ENCODE data around the gene STX10. TPM values are rescaled to one million over a fixed set of nuclear protein-coding genes. Genes with fewer than 3 reads are reported as not detected.
"Not testable (repeated sequence)": the region's sequence is repeated elsewhere in the genome, so short reads cannot be mapped to it uniquely, and the experiment has no call there.

Gene STX10
- total RNA-seq, 1 donor from 2014 or later: 62.4 TPM

DNA sequence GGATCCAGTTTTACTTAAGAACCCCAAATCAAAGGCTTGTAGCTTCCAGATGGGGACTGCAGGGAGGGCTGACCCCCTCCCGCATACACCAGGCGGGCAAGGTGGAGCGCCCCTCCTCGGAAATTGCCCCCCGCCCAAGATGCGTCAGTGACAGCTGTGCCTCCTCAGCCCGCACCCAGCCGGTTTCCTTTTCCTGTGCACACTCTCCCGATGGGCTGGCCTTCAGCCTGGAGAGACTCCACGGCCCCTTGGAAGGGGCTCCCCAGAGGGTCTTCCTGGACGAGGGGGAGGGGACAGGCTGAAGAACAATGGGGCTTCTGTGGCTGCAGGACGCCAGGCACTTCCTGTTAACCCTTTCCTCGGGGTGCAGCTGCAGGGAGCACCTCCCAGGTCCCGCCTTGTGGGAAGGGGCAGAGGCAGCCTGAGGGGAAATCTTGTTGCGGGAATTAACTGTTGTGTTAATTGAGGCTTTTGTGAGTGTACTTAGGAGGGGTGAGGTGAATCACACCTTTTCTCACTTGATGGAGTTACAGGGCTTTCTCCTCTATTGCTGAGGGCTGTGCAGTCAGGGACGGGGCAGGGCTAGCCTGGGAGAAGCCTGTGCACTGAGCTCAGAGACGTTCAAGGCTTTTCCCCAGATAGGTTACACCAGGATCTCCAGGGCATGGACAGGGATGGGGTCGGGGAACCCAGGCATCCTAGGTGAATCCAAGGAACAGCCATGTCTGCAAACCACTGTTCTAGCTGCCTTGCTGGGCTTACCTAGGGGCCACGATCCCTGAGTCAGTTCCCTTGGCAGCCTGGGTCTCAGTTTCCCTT, 14.4 kb upstream of the STX10 start:
- DNase-seq (ENCODE audit: low read depth in 2 of 2): peak in 1 of 2 donors; percentile 85

DNA sequence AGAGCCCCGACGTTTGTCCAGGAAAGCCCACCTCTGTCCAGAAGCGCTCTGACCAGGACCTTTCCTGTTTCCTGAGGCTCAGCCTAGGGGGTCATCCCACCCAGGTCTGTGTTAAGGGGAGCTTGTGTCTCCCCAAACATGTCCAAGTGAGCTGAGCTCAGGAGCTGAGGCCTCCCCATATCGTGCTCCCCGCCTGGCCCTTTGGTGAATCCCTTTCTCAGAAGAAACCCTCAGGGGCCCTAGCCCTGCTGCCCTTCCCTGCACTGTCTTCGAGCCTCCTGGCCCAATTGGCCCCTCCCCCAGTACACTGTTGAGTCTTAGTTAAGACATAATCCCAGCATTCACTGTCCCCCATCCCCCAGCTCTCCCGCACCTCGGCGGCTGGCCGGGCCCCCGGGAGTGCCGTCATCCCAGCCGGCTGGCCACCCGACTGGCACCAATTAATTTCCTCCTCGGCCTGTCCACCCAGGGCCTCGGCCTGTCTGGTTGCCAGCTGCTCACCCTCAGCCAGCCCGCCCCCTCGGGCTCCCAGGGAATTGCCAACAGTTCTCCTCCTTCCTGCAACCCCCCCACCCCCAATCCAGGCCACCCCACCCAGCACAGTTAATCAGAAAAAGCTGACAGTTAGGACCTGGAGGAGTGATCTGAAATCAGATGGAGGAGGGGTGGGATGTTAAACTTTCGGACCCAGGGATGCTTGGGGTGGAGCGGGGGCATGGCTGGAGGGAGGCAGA, 13.6 kb upstream of the STX10 start:
- peak in 1 of 2 donors; percentile 67 for DNase-seq (ENCODE audit: low read depth in 2 of 2)

DNA sequence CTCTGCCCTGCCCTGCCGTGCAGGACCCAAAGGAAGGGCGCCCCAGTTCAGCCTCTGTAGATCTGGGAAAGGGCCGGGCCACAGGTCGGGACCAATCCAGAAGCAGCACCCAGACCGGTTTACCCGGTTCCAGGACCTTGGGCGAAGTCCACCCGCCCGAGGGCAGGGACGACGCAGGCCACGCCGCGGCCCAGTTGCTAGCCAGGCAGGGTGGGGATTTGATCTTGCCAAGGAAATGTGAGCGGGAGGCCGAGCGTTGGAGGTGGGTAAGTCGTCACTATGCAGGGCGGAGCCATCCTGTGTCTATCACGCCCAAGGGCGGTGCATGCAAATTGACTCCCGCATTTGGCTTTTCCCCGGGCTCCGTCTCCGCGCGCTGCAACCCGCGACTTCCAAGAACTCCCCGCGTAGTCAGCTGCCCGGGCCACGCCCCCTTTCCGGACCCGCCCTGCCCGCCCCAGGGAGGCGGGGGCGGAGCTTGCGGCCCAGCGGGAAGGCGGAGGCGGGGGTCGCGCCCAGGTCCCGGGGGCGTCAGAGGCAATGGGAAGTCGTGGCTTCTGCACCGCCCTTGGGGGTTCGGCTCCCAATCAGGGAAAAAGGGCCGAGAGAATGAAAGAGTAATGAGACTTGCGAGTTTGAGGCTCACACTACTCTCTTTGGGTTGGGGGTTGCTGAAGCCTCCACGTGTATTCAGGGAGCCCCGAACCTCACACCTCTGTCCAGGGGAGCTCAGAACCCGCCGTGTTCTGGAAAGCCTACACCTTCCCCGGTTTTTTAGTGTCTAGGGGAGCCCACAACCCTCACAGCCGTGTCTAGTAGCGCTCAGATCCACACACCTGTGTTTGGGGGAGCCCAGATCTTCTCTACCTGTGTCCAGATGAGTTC, 12.8 kb upstream of the STX10 start:
- peak; percentile 72 to 98 for DNase-seq (ENCODE audit: low read depth in 2 of 2)

DNA sequence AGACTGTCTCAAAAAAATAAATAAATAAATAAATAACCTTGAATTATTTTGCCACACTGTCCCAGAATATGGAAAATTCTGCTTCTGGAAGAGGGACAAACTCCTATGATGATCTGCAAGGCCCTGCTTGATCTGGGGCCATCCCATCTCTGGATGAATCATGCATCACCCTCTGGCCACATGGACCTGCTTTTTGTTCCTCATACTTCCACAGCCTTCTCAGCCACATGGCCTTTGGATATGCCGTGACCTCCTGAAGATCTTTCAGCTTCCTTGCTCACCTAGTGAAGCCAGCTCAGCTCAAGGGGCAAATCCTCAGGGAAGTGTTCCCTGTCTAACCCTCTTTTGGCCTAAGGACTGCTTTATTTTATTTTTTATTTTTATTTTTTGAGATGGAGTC, 10.4 kb upstream of the STX10 start:
- DNase-seq (ENCODE audit: low read depth in 2 of 2): no peak

DNA sequence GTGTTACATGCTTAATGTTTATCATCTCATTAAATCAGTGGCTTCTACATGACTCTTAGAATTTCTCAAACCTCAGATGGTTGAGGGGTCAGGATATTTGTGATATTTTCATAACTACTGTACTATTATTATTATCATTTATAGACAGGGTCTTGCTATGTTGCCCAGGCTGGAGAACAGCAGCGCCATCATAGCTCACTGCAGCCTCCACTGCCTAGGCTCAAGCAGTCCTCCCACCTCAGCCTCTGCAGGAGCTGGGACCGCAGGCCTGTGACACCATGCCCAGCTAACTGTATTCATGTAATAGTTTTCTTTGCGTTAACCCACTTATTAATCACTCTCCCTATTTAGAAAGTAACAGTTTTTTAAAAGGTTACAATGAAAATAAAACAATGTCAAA, 9.5 kb upstream of the STX10 start:
- no peak for DNase-seq (ENCODE audit: low read depth in 2 of 2)

DNA sequence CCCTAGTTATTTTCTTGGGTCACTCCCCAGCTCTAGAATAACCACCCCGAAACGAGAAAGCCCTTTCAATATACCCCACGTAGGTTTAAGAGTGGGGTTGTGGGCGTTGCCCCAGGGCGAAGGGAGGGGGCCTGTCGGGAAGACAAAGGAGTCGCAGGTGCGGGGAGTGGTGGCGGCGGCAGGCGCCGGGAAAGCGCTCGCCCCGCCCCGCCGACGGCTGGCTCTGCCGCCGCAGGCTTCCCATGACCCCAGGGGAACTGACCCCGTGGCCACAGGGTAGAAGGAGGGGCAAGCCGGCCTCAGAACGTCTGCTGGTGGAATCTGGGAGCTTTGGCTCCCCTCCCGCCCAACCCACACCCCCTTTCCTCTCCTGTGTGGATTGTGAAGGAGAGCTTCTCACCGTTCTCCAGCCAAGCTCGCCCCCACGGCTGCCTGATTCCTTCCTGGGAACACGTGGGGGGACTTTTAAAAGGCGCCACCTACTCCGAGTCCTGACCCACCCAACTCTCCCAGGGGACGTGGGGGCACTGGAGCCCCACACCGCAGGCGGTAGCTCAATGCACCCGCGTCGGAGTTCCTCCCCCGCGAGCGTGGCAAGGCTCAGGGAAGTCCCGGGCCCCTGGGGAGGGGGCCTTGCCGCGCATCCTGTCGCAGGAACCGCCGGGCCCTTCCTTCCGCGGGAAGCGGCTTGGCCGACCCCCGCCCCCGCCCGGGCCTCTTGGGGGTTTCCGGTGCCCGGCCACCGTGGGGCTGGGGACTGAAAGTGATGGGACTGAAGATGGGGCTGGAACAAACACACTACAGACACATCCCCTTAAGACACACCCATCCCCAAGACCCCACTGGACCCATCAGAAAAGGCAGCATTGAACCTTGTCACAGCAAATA, 5.5 kb upstream of the STX10 start:
- peak; percentile 62 to 78 for DNase-seq (ENCODE audit: low read depth in 2 of 2)

DNA sequence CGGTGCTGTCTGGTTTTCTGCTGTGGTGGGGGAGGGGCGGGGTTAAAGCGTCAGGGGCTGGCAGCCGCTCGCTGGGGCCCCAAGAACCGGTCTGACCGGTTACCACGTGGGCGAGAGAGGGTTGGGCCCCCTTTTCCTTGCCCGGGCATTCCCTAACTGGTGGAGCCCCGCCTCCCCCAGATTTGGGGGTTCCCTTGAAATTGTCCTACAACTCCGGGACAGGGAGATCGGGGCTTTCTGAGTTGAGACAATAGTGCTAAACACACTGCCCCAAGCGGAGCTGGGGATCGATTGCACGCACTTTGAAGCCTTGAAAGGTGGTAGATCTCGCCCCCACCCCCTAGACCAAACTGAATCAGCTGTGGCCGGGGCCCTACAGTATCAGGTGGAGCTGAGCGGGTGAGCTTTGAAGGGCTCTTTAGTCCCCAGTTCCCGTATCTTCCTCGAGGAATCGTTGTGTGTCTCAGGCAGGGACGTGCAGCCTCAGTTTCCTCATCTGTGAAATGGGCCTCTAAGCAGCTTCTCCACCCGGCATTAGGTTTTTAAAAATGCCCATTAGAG, 4.8 kb upstream of the STX10 start:
- DNase-seq (ENCODE audit: low read depth in 2 of 2): peak; percentile 54 to 71

DNA sequence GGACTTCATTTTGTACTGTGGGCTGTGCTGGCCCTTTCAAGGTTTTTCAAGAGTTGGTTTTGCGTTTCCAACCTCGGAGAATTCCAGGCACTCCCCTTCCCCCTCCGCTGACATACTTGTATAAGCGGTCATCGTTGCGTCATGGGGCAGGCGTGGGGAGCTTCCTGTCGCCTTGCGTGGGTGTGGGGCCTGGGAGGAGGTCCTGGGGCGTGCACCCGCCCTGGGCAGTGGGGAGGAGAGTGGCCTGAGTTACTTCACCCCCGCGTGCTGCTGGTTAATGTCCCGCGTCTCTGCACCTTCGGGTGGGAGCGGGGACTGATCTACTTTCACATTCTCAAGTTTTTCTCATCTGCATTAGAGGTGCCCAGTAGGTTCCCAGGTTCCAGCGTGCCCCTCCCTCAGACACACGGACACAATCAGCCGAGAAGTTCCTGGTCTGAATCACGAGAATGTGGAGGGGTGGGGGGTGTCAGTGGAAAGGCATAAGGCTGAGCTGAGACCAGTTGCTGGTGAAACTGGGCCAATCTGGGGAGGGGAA, 4.1 kb upstream of the STX10 start:
- DNase-seq (ENCODE audit: low read depth in 2 of 2): peak; percentile 73 to 92

DNA sequence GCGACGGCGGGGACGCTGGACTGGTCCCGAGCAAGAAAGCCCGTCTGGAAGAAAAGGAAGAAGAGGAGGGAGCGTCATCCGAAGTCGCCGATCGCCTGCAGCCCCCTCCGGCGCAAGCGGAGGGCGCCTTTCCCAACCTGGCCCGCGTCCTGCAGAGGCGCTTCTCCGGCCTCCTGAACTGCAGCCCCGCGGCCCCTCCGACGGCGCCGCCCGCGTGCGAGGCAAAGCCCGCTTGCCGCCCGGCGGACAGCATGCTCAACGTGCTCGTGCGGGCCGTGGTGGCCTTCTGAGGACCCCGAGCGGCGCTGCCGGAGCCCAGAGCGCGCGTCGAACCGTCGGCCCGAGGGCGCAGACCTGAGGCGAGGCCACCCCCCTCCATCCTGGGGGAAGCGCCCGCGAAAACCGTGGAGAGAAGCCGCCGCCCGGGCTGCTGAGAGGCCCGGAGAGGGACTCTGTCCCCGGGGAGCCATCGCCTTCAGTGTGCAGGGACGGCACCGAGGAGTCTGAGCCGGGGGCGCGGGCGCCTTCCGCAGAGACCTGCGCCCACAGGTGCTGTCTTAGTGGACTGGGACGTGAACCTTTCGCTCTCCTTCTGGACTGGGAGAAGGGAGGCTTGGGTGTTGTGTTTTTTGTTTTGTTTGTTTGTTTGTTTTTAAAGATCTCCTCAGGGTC, 3.5 kb upstream of the STX10 start:
- DNase-seq (ENCODE audit: low read depth in 2 of 2): peak in 1 of 2 donors; percentile 55

DNA sequence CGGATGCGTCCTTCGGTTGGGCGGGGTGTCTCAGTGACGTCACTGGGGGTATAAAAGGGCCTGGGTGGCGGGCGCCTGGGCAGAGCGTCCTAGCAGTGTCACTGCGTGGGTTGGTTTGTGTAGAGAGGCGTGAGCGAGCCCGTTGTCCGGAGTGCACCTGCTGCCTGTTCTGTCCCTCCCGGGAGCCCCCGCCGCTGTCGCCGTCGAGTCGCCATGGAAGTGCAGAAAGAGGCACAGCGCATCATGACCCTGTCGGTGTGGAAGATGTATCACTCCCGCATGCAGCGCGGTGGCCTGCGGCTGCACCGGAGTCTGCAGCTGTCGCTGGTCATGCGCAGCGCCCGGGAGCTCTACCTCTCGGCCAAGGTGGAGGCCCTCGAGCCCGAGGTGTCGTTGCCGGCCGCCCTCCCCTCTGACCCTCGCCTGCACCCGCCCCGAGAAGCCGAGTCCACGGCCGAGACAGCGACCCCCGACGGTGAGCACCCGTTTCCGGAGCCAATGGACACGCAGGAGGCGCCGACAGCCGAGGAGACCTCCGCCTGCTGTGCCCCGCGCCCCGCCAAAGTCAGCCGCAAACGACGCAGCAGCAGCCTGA, 2.9 kb upstream of the STX10 start:
- peak; percentile 90 to 94 for DNase-seq (ENCODE audit: low read depth in 2 of 2)

DNA sequence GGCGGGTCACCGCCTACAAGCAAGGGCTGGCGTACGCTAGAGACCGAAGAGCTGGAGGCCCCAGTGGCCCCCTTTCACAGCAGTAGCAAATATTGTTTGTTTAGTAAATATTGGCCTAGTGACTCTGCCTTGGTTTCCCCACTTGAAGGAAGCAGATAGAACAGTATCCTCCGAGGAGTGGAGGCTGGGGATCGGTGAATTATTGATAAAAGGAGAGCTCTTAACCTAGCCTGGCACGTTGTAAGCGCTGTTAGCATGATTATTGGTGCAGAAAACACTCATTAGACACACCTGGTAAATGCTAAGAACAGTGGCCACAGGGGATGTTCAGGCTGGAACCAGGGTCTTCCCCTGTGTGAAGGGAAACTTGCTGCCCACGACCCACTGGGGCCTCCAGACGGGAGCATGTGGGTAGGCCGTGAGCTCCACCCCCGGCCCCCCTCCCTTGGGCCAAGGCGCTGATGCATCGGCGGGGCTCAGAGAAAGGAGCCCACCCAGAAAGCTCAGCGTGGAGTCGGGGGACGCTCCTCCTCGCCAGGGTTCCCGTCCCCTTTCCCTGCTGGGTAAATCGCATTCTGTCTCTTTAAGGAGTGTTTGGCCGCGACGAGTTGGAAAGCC, 2.3 kb upstream of the STX10 start:
- no peak for DNase-seq (ENCODE audit: low read depth in 2 of 2)

DNA sequence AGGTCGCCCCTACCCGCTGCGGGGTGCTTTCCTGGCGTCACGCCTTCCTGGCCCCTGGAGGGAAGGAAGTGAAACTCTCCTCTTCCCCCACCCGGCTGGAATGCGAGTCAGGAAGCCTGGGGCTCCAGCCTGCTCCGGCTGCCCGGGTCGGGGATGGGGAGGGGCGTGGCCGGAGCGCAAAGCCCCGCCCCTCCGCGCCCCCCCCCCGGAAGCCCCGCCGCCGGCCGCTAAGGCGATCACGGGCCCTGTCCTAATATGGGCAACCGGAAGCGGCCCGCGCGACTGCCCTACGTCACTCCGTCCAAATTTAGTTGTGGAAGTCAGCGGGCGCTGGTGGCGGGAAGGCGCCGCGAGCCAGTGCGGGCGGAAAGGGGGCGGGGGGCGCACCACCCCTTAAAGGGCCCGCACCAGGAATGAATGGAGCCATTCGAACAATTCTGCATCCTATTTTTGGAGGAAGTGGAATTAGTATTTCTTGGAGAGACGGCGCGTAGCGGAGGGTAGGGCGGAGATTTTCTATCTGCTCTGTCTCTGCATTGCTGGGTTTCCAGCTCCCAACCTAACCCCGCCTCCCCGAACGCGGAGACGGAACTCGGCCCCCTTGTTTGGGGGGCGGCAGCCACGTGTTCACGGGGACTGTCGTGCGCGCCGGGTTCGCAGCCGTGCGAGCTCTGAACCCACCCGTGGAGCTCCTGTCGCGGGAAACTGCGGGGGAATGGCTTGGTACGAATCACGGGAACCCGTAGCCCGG, 1.6 kb upstream of the STX10 start:
- peak; percentile 93 to 98 for DNase-seq (ENCODE audit: low read depth in 2 of 2)

DNA sequence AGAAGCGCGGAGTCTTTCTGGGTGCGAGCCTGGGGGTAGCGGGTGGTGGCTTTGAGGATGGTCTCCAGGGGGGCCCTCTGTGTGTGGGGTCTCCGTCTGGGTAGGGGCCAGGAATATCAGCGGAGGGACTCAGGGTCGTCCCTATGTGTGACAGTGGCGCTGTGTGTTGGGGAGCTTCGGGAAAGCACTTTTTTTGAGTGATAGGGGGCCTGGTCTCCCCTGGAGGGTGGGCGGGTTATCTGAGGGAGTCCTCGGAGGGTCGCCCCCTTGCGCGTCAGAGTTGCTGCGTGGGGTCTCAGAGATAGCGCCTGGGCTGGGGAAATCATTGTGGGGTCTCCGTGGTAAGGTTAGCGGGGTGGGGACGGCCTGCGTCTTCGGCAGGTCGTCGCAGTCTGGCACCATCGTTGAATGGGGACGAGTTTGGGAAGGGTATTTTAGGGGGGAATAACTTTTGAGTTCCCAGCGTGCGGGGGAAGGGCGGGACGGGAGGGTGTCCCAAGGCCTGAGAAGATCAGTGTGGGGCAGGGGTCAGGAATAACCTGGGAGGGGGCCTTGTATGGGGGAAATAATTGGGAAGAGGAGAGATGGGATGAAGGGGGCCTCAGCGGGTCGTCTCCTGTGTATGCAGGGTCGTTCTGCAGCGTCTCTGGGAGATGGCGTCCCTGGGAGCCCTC, 893 bp upstream of the STX10 start:
- DNase-seq (ENCODE audit: low read depth in 2 of 2): peak in 1 of 2 donors; percentile 19

DNA sequence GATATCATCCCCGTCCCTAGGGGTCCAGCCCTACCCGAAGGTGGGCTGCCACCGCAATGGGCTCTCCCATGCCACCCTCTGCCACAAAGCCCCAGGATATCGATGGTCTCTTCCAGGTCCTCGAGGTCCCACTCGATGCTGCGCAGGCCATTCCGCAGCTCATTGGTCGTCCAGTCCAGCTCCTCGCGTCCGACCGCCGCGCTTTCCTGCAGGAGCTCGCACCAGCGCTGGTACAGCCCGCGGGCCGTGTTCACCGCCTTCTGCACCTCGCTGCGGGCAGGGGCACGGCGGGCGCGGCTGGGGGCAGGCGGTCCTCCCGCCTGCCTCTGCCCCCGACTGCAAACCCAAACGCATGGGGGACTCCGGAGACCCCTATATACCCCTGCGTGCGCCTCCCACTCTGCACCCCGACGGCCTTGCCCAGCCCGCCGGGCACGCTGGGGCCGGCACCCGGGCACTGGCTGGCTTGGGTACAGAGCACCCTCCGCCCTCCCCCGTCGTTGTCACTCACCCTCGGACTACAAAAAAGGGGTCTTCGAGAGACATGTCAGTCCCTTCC, 468 bp downstream of the STX10 start:
- DNase-seq (ENCODE audit: low read depth in 2 of 2): peak in 1 of 2 donors; percentile 66

DNA sequence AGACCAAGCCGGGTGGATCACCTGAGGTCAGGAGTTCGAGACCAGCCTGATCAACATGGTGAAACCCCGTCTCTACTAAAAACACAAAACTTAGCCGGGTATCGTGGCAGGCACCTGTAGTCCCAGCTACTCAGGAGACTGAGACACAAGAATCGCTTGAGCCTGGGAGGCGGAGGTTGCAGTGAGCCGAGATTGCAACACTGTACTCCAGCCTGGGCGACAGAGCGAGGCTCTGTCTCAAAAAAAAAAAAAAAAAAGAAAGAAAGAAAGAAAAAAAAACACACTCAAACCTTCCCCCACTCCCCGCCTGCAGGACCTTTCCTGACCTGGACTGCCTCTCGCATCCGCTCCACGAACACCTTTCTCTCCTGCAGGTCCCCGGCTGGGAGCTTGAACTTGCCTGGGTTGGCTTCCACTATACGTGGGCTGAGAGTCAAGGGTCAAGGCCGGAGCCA, 975 bp downstream of the STX10 start:
- not testable (repeated sequence) for DNase-seq (ENCODE audit: low read depth in 2 of 2)

DNA sequence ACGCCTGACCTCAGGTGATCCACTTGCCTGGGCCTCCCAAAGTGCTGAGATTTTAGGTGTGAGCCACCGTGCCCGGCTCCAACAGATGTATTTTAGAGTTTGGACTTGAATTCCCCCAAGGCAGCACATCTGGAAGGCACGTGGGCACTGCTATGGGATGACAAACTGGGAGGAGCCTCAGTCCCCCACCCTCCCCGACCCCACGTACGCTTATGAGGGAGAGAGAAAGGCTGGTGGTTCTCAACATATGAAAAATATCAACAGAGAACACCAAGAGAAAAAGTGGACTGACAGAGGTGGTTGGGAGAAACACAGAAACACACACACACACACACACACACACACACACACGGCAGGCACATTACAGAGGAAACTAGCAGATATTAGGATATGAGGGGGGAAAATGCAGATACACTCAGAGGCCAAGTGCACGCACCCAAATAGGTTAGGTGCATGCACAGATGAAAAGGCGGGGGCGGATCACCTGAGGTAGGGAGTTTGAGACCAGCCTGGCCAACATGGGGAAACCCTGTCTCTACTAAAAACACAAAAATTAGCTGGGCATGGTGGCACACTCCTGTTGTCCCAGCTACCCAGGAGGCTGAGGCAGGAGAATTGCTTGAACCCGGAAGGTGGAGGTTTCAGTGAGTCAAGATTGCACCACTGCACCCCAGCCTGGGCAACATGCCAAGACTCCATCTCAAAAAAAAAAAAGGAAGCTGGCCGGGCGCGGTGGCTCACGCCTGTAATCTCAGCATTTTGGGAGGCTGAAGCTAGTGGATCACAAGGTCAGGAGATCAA, 3.2 kb downstream of the STX10 start:
- peak in 1 of 2 donors; percentile 49 for DNase-seq (ENCODE audit: low read depth in 2 of 2)
